GM12878 (cell line): ENCODE results near the gene KAT2B. TPM values are rescaled to one million over a fixed set of nuclear protein-coding genes. Genes with fewer than 3 reads are reported as not detected.

Experiments used
- ATAC-seq: fragments of 200-7000 bp; cut with Tn5 transposase; 3 replicates; pipeline ENCODE4 v1.9.1; 2020; ENCODE audit warnings: mild to moderate bottlenecking, moderate library complexity
- BruUV-seq: library from RNA; stranded (reverse); fragments of 400-500 nt; replicated peaks from 2 replicates; lab custom pipeline; 2021; lab: Mats Ljungman, UMichigan
- CTCF ChIA-PET: fragments of 300-600 bp; sonication (Branson Sonifier 250); formaldehyde crosslinking; extraction: SDS; loops from one replicate; lab custom pipeline; 2021; ENCODE audit warnings: inconsistent platforms; lab: Yijun Ruan, JAX
- POLR2A ChIA-PET: fragments of 350-600 bp; formaldehyde crosslinking; extraction: SDS; loops from one replicate; lab custom pipeline; 2021; ENCODE audit warnings: inconsistent platforms; lab: Charles Lee
- RAD21 ChIA-PET: fragments of 300-600 bp; sonication (Branson Sonifier 250); formaldehyde crosslinking; loops from one replicate; lab custom pipeline; 2023; ENCODE audit warnings: antibody characterized with exemption; ENCODE audit not compliant: unreplicated experiment; lab: Charles Lee
- SMC1A ChIA-PET: fragments of 300-600 bp; sonication (Branson Sonifier 250); formaldehyde crosslinking; loops from one replicate; lab custom pipeline; 2023; ENCODE audit not compliant: unreplicated experiment, uncharacterized antibody; lab: Charles Lee
- DNase-seq: peaks from one replicate; pipeline ENCODE4 v3.0.0-alpha.2; 2011; ENCODE audit warnings: low read depth, low spot score
- FAIRE-seq: peaks from 3 replicates; lab custom pipeline; 2011; peaks lifted over from hg19 to GRCh38; lab: Jason Lieb, UNC
- H2AFZ ChIP-seq: 2 replicates; pipeline ENCODE4 v1.6.0; 2011; ENCODE audit warnings: low read depth, low read length, control low read depth; ENCODE audit not compliant: control insufficient read depth
- H3K27ac ChIP-seq: 2 replicates; pipeline ENCODE4 v1.5.1; 2011; ENCODE audit warnings: control low read depth; ENCODE audit not compliant: control insufficient read depth, insufficient read depth
- H3K27me3 ChIP-seq, 2 experiments: replicated peaks in 1 of 2; 2 replicates each; pipeline versions ENCODE4 v1.6.0 to v1.6.1; 2011; ENCODE audit warnings: low read length in 1 of 2; ENCODE audit not compliant: control insufficient read depth in 2 of 2, insufficient read depth in 2 of 2
- H3K36me3 ChIP-seq, 2 experiments: 2 replicates each; pipeline ENCODE4 v1.5.1; 2011; ENCODE audit warnings: low read length in 1 of 2; ENCODE audit not compliant: control insufficient read depth in 2 of 2, insufficient read depth in 2 of 2
- H3K4me1 ChIP-seq: 2 replicates; pipeline ENCODE4 v1.6.1; 2011; ENCODE audit warnings: mild to moderate bottlenecking, low read length, moderate library complexity, mixed read lengths; ENCODE audit not compliant: control insufficient read depth, insufficient read depth
- H3K4me2 ChIP-seq: 2 replicates; pipeline ENCODE4 v1.6.0; 2011; ENCODE audit warnings: control low read depth; ENCODE audit not compliant: control insufficient read depth, insufficient read depth
- H3K4me3 ChIP-seq: fragments of 200-600 bp; sonication (generic); 2 replicates; pipeline ENCODE4 v1.5.1; 2016
- H3K79me2 ChIP-seq: 2 replicates; pipeline ENCODE4 v1.6.0; 2011; ENCODE audit warnings: low read length; ENCODE audit not compliant: control insufficient read depth, insufficient read depth
- H3K9ac ChIP-seq: 2 replicates; pipeline ENCODE4 v1.8.0; 2011; ENCODE audit warnings: low read length, control low read depth, mixed read lengths; ENCODE audit not compliant: control insufficient read depth, insufficient read depth
- H3K9me3 ChIP-seq: replicated peaks from 3 replicates; pipeline ENCODE4 v1.5.1; 2011; ENCODE audit warnings: mild to moderate bottlenecking, low read length; ENCODE audit not compliant: control insufficient read depth, insufficient read depth
- H4K20me1 ChIP-seq: 2 replicates; pipeline ENCODE4 v1.6.0; 2011; ENCODE audit not compliant: control insufficient read depth, insufficient read depth
- MTA3 ChIP-seq: IDR thresholded peaks from 2 replicates; pipeline ENCODE4 v1.6.1; 2012; ENCODE audit warnings: low read length, inconsistent platforms, borderline replicate concordance
- RUNX3 ChIP-seq: IDR thresholded peaks from 2 replicates; pipeline ENCODE4 v1.6.1; 2012; ENCODE audit warnings: low read length, inconsistent platforms
- WGBS: methylation state at CpG from one replicate; pipeline ENCODE4 v1.1.6; 2016; ENCODE audit warnings: low lambda C conversion rate; ENCODE audit not compliant: insufficient replicate concordance, insufficient coverage; ENCODE audit errors: missing lambda C conversion rate; 5-methylcytosine and 5-hydroxymethylcytosine counted together
- in situ Hi-C: fragments of 300-500 bp; cut with MboI; formaldehyde crosslinking; loops from 9 replicates; pipeline ENCODE4 v1.14.3; 2018; ENCODE audit warnings: mixed read lengths
- intact Hi-C: fragments of 100-400 bp; cut with micrococcal nuclease; formaldehyde crosslinking; loops from one replicate; pipeline ENCODE4 v1.14.2; 2022; ENCODE audit not compliant: unreplicated experiment
- polyA plus RNA-seq, 11 experiments: library from polyadenylated mRNA; depleted of rRNA in 4 of 11; unstranded in 6 of 11; stranded (reverse) in 5 of 11; fragments of >200 nt; fragmentation: Nextera tagmentation in 4 of 11; fragmentation: Illumina TruSeq in 1 of 11; extraction: Ambion mirVana in 4 of 11; extraction: Trizol in 1 of 11; gene quantifications; 1 replicate in 1 of 11; 2 replicates in 10 of 11; pipeline versions ENCODE4 v1.2.1 to v1.2.3, GENCODE V29; 2011 to 2016; ENCODE audit warnings: inconsistent platforms in 2 of 11, missing spikeins in 2 of 11, low read depth in 1 of 11
- total RNA-seq, 4 experiments: library from RNA; depleted of rRNA in 3 of 4; stranded (reverse); fragments of >200 nt in 3 of 4; fragmentation: Illumina TruSeq in 1 of 4; extraction: Trizol in 1 of 4; gene quantifications; 2 replicates each; pipeline versions ENCODE4 v1.2.1 to v1.2.3, GENCODE V29; 2013 to 2021

The KAT2B gene
- total and polyA plus RNA-seq, 10 of the 15 experiments (the other 5 are each of a cell fraction or from before 2014, with no cell fraction given), result 2.9 to 15.2 (median 10.2) TPM

DNA sequence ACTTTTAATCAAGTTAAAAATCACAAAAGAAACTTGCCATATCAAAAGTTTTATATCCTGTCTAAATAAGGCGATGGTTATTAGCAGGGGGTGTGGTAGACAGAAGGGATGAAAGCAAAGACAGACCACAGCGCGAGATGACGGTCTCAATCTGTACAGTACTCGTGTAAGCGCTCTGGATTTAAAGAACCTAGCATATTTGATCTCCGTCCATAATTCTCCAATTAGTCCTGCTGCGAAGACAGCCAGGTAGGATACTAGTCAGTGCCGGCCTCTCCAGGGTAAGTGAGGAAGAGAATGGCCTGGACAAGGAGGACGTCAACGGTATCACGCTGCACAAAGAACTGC, 145.1 kb downstream of the KAT2B start:
- ChIA-PET POLR2A (interaction anchor here (0.6 to 6.0 kb wide), 5 partner anchors 15 to 237 kb away, joined by 3 to 48 read pairs (median 5); partner anchors contain the start of gene KAT2B), RAD21 (interaction anchor here (2.3 to 4.3 kb wide), 3 partner anchors 60 to 236 kb away, joined by 5 to 28 read pairs (median 10); partner anchors contain the start of gene KAT2B), SMC1A (interaction anchor here (0.6 to 4.7 kb wide), 10 partner anchors 13 to 254 kb away, joined by 3 to 30 read pairs (median 3); partner anchors contain the start of gene KAT2B), CTCF (interaction anchor here (1.3 kb wide), 1 partner anchor 141 kb away, joined by 3 read pairs; no protein-coding TSS in a partner anchor)
- peak overlapping the region; percentile 85 for H3K27ac ChIP-seq
- H3K4me2 ChIP-seq, result peak overlapping the region; percentile 77
- peak overlapping the region; percentile 81 for H3K9ac ChIP-seq
- TF ChIP-seq MTA3, result no peak
- 0 out of 2 replicates have a peak, but pooled peaks have one; percentile 18 for TF ChIP-seq RUNX3
- H3K36me3 ChIP-seq, result peaks cover 2 to 7% of the 10 kb centered on the region in 2 experiments; a peak in 3 of 4 replicates
- no peaks in the 10 kb centered on the region for H3K9me3 ChIP-seq
- H3K4me3 ChIP-seq, result peak overlapping the region; percentile 80
- no peaks in the 10 kb centered on the region for H3K4me1 ChIP-seq
- in situ Hi-C loops (loop anchor here (5.0 to 10.0 kb wide), 2 partner anchors 141 to 238 kb away; partner anchors contain the start of genes KAT2B and RAB5A), intact Hi-C loops (loop anchor here (5.0 to 10.0 kb wide), 2 partner anchors 128 to 301 kb away; no protein-coding TSS in a partner anchor)
- BruUV-seq, result no TSS peak
- no peak for DNase-seq
- H4K20me1 ChIP-seq, result no peaks in the 10 kb centered on the region
- 1% methylated on average over 12 of the region's 12 CpGs for WGBS
- ATAC-seq, result peak; percentile 49
- H3K27me3 ChIP-seq, result no peaks in the 10 kb centered on the region
- peaks cover 25% of the 10 kb centered on the region for H3K79me2 ChIP-seq
- H2AFZ ChIP-seq, result peak overlapping the region; percentile 92
- FAIRE-seq, result no peak
